H1 (cell line): ENCODE data around the gene CCL28. TPM values are rescaled to one million over a fixed set of nuclear protein-coding genes. Genes with fewer than 3 reads are reported as not detected.

Experiments
- CREB1 ChIP-seq: IDR thresholded peaks from 2 replicates; pipeline ENCODE4 v1.6.1; 2012; ENCODE audit warnings: inconsistent platforms
- JUN ChIP-seq: IDR thresholded peaks from 2 replicates; pipeline ENCODE4 v1.6.1; 2011; ENCODE audit warnings: low read depth, mild to moderate bottlenecking, improper control_type of control experiment, low read length
- PHF8 ChIP-seq: fragments of 200-600 bp; sonication (generic); conservative IDR thresholded peaks from 2 replicates; pipeline ENCODE4 v1.7.1; 2012; ENCODE audit warnings: low read depth, mild to moderate bottlenecking, inconsistent platforms, low read length, moderate library complexity
- POLR2AphosphoS5 ChIP-seq: IDR thresholded peaks from 2 replicates; pipeline ENCODE4 v1.6.1; 2011; ENCODE audit warnings: low read depth, low read length
- RAD21 ChIP-seq, 2 experiments: IDR thresholded peaks in 1 of 2; conservative IDR thresholded peaks in 1 of 2; 2 replicates each; pipeline ENCODE4 v1.6.1; 2011; ENCODE audit warnings: low read depth in 2 of 2, low read length in 2 of 2, improper control_type of control experiment in 1 of 2, inconsistent platforms in 1 of 2, mild to moderate bottlenecking in 1 of 2, moderate library complexity in 1 of 2
- polyA plus RNA-seq, 7 experiments: library from polyadenylated mRNA; depleted of rRNA in 3 of 7; stranded (reverse) in 5 of 7; unstranded in 2 of 7; fragments of >200 nt in 5 of 7; fragments of 200-250 nt in 2 of 7; gene quantifications; 1 replicate in 5 of 7; 2 replicates in 1 of 7; 4 replicates in 1 of 7; pipeline versions ENCODE4 v1.2.1 to v1.2.3, GENCODE V29; 2011 to 2013; ENCODE audit warnings: missing spikeins in 2 of 7, mixed read lengths in 2 of 7
- total RNA-seq: library from RNA; stranded (reverse); fragmentation: NEBNext Ultra II Directional; extraction: Animal tissue kit (Norgen Biotek cat#: 25700); gene quantifications from 2 replicates; pipeline ENCODE4 v1.2.1, GENCODE V29; 2021

Gene CCL28
- total and polyA plus RNA-seq, 2 of the 8 experiments (the other 6 are each of a cell fraction or from before 2014, with no cell fraction given), result 0.95 TPM; not detected in 1

GRCh38 chr5:43348861-43349363, 63.3 kb downstream of the CCL28 start (continued):
- TF ChIP-seq RAD21 (IDR thresholded peaks at IDR 0.05 in 1 of 2, conservative IDR thresholded peaks at IDR 0.05 in 1 of 2; ENCODE audit: low read depth in 2 of 2, low read length in 2 of 2) (no peak), CREB1 (no peak), PHF8 (no peak), POLR2AphosphoS5 (no peak), JUN (no peak)
